Mesendoderm (in vitro differentiated cells): ENCODE results near the gene NECAB3.
"Not testable (repeated sequence)": the region's sequence is repeated elsewhere in the genome, so short reads cannot be mapped to it uniquely, and the experiment has no call there.

Experiments
- DNase-seq: peaks from one replicate; pipeline ENCODE4 v3.0.0; 2013
- H2AK5ac ChIP-seq: 2 replicates; pipeline ENCODE4 v1.6.1; 2013; ENCODE audit warnings: low read length, inconsistent platforms
- H2BK120ac ChIP-seq: 2 replicates; pipeline ENCODE4 v1.6.1; 2013; ENCODE audit warnings: low read depth, mild to moderate bottlenecking, low read length, moderate library complexity, mixed read lengths
- H2BK15ac ChIP-seq: replicated peaks from 2 replicates; pipeline ENCODE4 v1.6.1; 2013; ENCODE audit warnings: low read depth, mild to moderate bottlenecking, moderate library complexity
- H2BK5ac ChIP-seq: 2 replicates; pipeline ENCODE4 v1.6.1; 2013; ENCODE audit warnings: low read length, inconsistent platforms
- H3K18ac ChIP-seq: 2 replicates; pipeline ENCODE4 v1.6.1; 2013; ENCODE audit warnings: mild to moderate bottlenecking, low read length, mixed read lengths
- H3K23ac ChIP-seq: one replicate; pipeline ENCODE4 v1.6.1; 2013; ENCODE audit warnings: low read length
- H3K27ac ChIP-seq: 2 replicates; pipeline ENCODE4 v1.5.1; 2013; ENCODE audit warnings: low read depth, mild to moderate bottlenecking, inconsistent platforms, low read length, moderate library complexity
- H3K27me3 ChIP-seq: 2 replicates; pipeline ENCODE4 v1.6.1; 2013; ENCODE audit warnings: low read length, control low read depth, mild to moderate bottlenecking, inconsistent platforms; ENCODE audit not compliant: insufficient read depth, poor library complexity
- H3K36me3 ChIP-seq: 2 replicates; pipeline ENCODE4 v1.6.1; 2013; ENCODE audit warnings: low read length, inconsistent platforms; ENCODE audit not compliant: control insufficient read depth, insufficient read depth
- H3K4ac ChIP-seq: one replicate; pipeline ENCODE4 v1.6.1; 2013; ENCODE audit warnings: low read depth, mild to moderate bottlenecking, low read length, moderate library complexity
- H3K4me1 ChIP-seq: 2 replicates; pipeline ENCODE4 v1.6.1; 2013; ENCODE audit warnings: low read depth, low read length, inconsistent platforms; ENCODE audit not compliant: control insufficient read depth
- H3K4me2 ChIP-seq: 2 replicates; pipeline ENCODE4 v1.6.1; 2013; ENCODE audit warnings: low read length
- H3K4me3 ChIP-seq: 2 replicates; pipeline ENCODE4 v1.5.1; 2013; ENCODE audit warnings: mild to moderate bottlenecking, low read length
- H3K56ac ChIP-seq: one replicate; pipeline ENCODE4 v1.6.1; 2013; ENCODE audit warnings: low read length
- H3K79me1 ChIP-seq: 2 replicates; pipeline ENCODE4 v1.6.1; 2013; ENCODE audit warnings: low read length, inconsistent platforms
- H3K79me2 ChIP-seq: 2 replicates; pipeline ENCODE4 v1.6.1; 2013; ENCODE audit warnings: mild to moderate bottlenecking, low read length; ENCODE audit not compliant: control insufficient read depth, insufficient read depth
- H3K9ac ChIP-seq: 2 replicates; pipeline ENCODE4 v1.6.1; 2013; ENCODE audit warnings: low read length, inconsistent platforms
- H4K5ac ChIP-seq: one replicate; pipeline ENCODE4 v1.6.1; 2013; ENCODE audit warnings: low read length
- H4K8ac ChIP-seq: one replicate; pipeline ENCODE4 v1.6.1; 2013; ENCODE audit warnings: low read depth, mild to moderate bottlenecking, control low read depth, low read length, moderate library complexity
- WGBS: extraction: QIAGEN DNeasy Blood & Tissue Kit; methylation state at CpG from one replicate; pipeline ENCODE4 v1.1.7; 2013; ENCODE audit warnings: low lambda C conversion rate, missing lambda C conversion rate; ENCODE audit not compliant: insufficient coverage; ENCODE audit errors: extremely low coverage; 5-methylcytosine and 5-hydroxymethylcytosine counted together

NECAB3 gene

GRCh38 chr20:33700696-33701441 is 26.6 kb upstream of the NECAB3 start:
- not testable (repeated sequence) for H3K36me3 ChIP-seq, H3K18ac ChIP-seq, H3K27me3 ChIP-seq, H4K5ac ChIP-seq, H3K4me1 ChIP-seq, H3K4ac ChIP-seq, DNase-seq, H3K79me1 ChIP-seq, H3K27ac ChIP-seq, H3K9ac ChIP-seq, H3K4me3 ChIP-seq, H3K23ac ChIP-seq, H2AK5ac ChIP-seq, H2BK120ac ChIP-seq, H3K56ac ChIP-seq, H4K8ac ChIP-seq, H3K79me2 ChIP-seq, H2BK15ac ChIP-seq, H3K4me2 ChIP-seq, H2BK5ac ChIP-seq
- no CpG with 5 or more reads among the region's 45 CpGs for WGBS

- H3K4me3 ChIP-seq, DNase-seq, H2BK120ac ChIP-seq, H2BK15ac ChIP-seq, H3K79me2 ChIP-seq, H3K36me3 ChIP-seq, H2BK5ac ChIP-seq, H3K23ac ChIP-seq, H3K56ac ChIP-seq, H3K9ac ChIP-seq, H3K4me2 ChIP-seq, H4K8ac ChIP-seq, H4K5ac ChIP-seq, H2AK5ac ChIP-seq, H3K4ac ChIP-seq, H3K4me1 ChIP-seq, H3K27ac ChIP-seq, H3K27me3 ChIP-seq, H3K18ac ChIP-seq, H3K79me1 ChIP-seq: not testable (repeated sequence)
- no CpG with 5 or more reads among the region's 27 CpGs for WGBS
Measured at GRCh38 chr20:33698966-33699365, 24.7 kb upstream of the NECAB3 start.

GRCh38 chr20:33697129-33697528 is 22.9 kb upstream of the NECAB3 start:
- no peak overlapping the region for H2BK120ac ChIP-seq
- no peaks in the 10 kb centered on the region for H3K79me1 ChIP-seq
- no peaks in the 10 kb centered on the region for H3K27me3 ChIP-seq
- no peak overlapping the region for H3K27ac ChIP-seq
- H2BK5ac ChIP-seq, result no peak overlapping the region
- no CpG with 5 or more reads among the region's 8 CpGs for WGBS
- no peaks in the 10 kb centered on the region for H3K79me2 ChIP-seq
- no peak overlapping the region for H3K23ac ChIP-seq
- no peak overlapping the region for H3K56ac ChIP-seq
- H4K5ac ChIP-seq, result no peak overlapping the region
- H3K36me3 ChIP-seq, result no peaks in the 10 kb centered on the region
- H3K4me2 ChIP-seq, result no peak overlapping the region
- no peak overlapping the region for H3K18ac ChIP-seq
- no peak overlapping the region for H3K9ac ChIP-seq
- H3K4ac ChIP-seq, result no peak overlapping the region
- no peak overlapping the region for H2BK15ac ChIP-seq
- DNase-seq, result no peak
- no peak overlapping the region for H4K8ac ChIP-seq
- no peak overlapping the region for H3K4me3 ChIP-seq
- H3K4me1 ChIP-seq, result no peaks in the 10 kb centered on the region
- no peak overlapping the region for H2AK5ac ChIP-seq

GRCh38 chr20:33696448-33696847 is 22.2 kb upstream of the NECAB3 start:
- Histone ChIP-seq H3K4me2 (no peak overlapping the region), H2BK15ac (no peak overlapping the region), H3K18ac (no peak overlapping the region), H3K23ac (no peak overlapping the region), H3K56ac (no peak overlapping the region), H3K79me1 (no peaks in the 10 kb centered on the region), H3K9ac (no peak overlapping the region), H3K79me2 (no peaks in the 10 kb centered on the region), H4K5ac (no peak overlapping the region), H2AK5ac (no peak overlapping the region), H3K27me3 (no peaks in the 10 kb centered on the region), H3K27ac (no peak overlapping the region), H2BK120ac (no peak overlapping the region), H2BK5ac (no peak overlapping the region), H4K8ac (no peak overlapping the region), H3K4ac (no peak overlapping the region), H3K4me1 (no peaks in the 10 kb centered on the region), H3K4me3 (no peak overlapping the region), H3K36me3 (no peaks in the 10 kb centered on the region)
- WGBS, result no CpG with 5 or more reads among the region's 4 CpGs
- DNase-seq, result no peak

- H3K18ac ChIP-seq, result no peak overlapping the region
- no peaks in the 10 kb centered on the region for H3K27me3 ChIP-seq
- H3K4me3 ChIP-seq, result no peak overlapping the region
- no peaks in the 10 kb centered on the region for H3K4me1 ChIP-seq
- no CpG with 5 or more reads among the region's 6 CpGs for WGBS
- no peak overlapping the region for H3K27ac ChIP-seq
- H3K79me1 ChIP-seq, result no peaks in the 10 kb centered on the region
- no peak overlapping the region for H4K5ac ChIP-seq
- no peaks in the 10 kb centered on the region for H3K79me2 ChIP-seq
- no peak overlapping the region for H2BK15ac ChIP-seq
- DNase-seq, result peak; percentile 29
- H2BK5ac ChIP-seq, result no peak overlapping the region
- no peak overlapping the region for H3K4ac ChIP-seq
- no peak overlapping the region for H2BK120ac ChIP-seq
- no peak overlapping the region for H3K4me2 ChIP-seq
- H3K23ac ChIP-seq, result no peak overlapping the region
- no peak overlapping the region for H3K56ac ChIP-seq
- H2AK5ac ChIP-seq, result no peak overlapping the region
- no peak overlapping the region for H3K9ac ChIP-seq
- no peaks in the 10 kb centered on the region for H3K36me3 ChIP-seq
- H4K8ac ChIP-seq, result no peak overlapping the region
Measured at GRCh38 chr20:33694639-33695012, 20.4 kb upstream of the NECAB3 start.
